ENCODE measurements around the gene CFAP77. TPM values are rescaled to one million over a fixed set of nuclear protein-coding genes. Genes with fewer than 3 reads are reported as not detected.

Gene CFAP77
- total RNA-seq, 1 experiment from 2014 or later: not detected

DNA sequence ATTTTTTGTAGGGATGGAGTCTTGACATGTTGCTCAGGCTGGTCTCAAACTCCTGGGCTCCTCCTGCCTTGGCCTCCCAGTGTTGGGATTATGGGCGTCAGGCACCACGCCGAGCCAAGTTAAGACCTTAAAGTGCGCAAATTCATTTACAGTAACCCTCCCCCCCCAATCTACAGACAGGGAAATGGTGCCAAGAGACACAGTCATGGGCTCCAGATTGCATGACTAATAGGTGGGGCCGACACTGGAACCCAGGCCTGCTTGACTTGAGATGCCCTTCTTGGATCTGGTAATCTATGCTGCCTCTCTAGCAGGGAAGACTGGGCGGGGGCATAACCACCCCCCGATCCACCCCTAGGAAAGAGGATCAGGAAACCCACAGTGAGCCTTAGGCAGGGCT, 22.9 kb upstream of the CFAP77 start:
- TF ChIP-seq, protein P1, sequence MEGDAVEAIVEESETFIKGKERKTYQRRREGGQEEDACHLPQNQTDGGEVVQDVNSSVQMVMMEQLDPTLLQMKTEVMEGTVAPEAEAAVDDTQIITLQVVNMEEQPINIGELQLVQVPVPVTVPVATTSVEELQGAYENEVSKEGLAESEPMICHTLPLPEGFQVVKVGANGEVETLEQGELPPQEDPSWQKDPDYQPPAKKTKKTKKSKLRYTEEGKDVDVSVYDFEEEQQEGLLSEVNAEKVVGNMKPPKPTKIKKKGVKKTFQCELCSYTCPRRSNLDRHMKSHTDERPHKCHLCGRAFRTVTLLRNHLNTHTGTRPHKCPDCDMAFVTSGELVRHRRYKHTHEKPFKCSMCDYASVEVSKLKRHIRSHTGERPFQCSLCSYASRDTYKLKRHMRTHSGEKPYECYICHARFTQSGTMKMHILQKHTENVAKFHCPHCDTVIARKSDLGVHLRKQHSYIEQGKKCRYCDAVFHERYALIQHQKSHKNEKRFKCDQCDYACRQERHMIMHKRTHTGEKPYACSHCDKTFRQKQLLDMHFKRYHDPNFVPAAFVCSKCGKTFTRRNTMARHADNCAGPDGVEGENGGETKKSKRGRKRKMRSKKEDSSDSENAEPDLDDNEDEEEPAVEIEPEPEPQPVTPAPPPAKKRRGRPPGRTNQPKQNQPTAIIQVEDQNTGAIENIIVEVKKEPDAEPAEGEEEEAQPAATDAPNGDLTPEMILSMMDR (conservative IDR thresholded peaks at IDR 0.05; ENCODE audit: low read depth, low read length): no peak
- no peak for TF ChIP-seq EZH2 (IDR thresholded peaks at IDR 0.05; ENCODE audit: borderline replicate concordance, low read depth, low read length, poor library complexity, severe bottlenecking)
- H3K27ac ChIP-seq (ENCODE audit: low read depth, low read length, poor library complexity, severe bottlenecking): no peak overlapping the region
- no peak for DNase-seq (ENCODE audit: low spot score)
- H3K4me1 ChIP-seq (ENCODE audit: insufficient read depth, low read length, poor library complexity, severe bottlenecking): no peaks in the 10 kb centered on the region
- no peaks in the 10 kb centered on the region for H3K27me3 ChIP-seq (replicated peaks; ENCODE audit: insufficient read depth, low read depth, low read length, poor library complexity)
- no TSS peak for BruUV-seq (replicated peaks)
- intact Hi-C loops (cut with micrococcal nuclease; ENCODE audit: unreplicated experiment): loop anchor here (5.0 kb wide), 1 partner anchor 45 kb away; no protein-coding TSS in a partner anchor
- no peaks in the 10 kb centered on the region for H3K9me3 ChIP-seq (ENCODE audit: low read depth, low read length, poor library complexity, severe bottlenecking)
- no peak overlapping the region for H3K4me3 ChIP-seq (ENCODE audit: low read depth, low read length, poor library complexity, severe bottlenecking)
- CTCF ChIA-PET: no interaction called here
- H3K36me3 ChIP-seq (ENCODE audit: insufficient read depth, low read length, poor library complexity, severe bottlenecking): peaks cover 78% of the 10 kb centered on the region
- POLR2A ChIA-PET (ENCODE audit: low non-redundant PET): no interaction called here

DNA sequence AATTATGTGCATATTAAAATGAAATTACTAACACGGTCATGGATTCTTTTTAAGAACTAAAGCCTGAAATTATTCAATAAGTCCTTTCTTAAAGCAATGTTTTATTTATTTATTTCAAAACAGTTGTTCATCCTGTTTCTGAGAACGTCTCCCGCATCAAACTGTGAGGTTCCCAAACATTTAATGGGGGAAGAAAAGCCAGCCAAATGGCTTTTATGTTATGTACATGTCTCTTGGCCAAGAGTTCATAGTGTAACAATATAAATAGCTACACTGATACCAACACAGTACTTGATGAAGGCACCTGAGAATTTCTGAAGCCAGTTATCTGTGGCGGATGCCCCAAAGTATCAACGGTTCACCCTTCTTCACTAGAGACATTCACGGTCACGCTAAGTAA, 19.0 kb upstream of the CFAP77 start:
- Histone ChIP-seq H3K4me1 (ENCODE audit: insufficient read depth, low read length, poor library complexity, severe bottlenecking) (no peaks in the 10 kb centered on the region), H3K27ac (ENCODE audit: low read depth, low read length, poor library complexity, severe bottlenecking) (no peak overlapping the region), H3K36me3 (ENCODE audit: insufficient read depth, low read length, poor library complexity, severe bottlenecking) (peaks cover 88% of the 10 kb centered on the region), H3K4me3 (ENCODE audit: low read depth, low read length, poor library complexity, severe bottlenecking) (no peak overlapping the region), H3K9me3 (ENCODE audit: low read depth, low read length, poor library complexity, severe bottlenecking) (no peaks in the 10 kb centered on the region), H3K27me3 (replicated peaks; ENCODE audit: insufficient read depth, low read depth, low read length, poor library complexity) (no peaks in the 10 kb centered on the region)
- TF ChIP-seq, protein P1 (conservative IDR thresholded peaks at IDR 0.05; ENCODE audit: low read depth, low read length): no peak
- TF ChIP-seq EZH2 (IDR thresholded peaks at IDR 0.05; ENCODE audit: borderline replicate concordance, low read depth, low read length, poor library complexity, severe bottlenecking): no peak
- CTCF ChIA-PET: no interaction called here
- BruUV-seq (replicated peaks): no TSS peak
- intact Hi-C loops (cut with micrococcal nuclease; ENCODE audit: unreplicated experiment): no loop called here
- DNase-seq (ENCODE audit: low spot score): no peak
- POLR2A ChIA-PET (ENCODE audit: low non-redundant PET): no interaction called here

- CTCF ChIA-PET: no interaction called here
- Histone ChIP-seq H3K9me3 (ENCODE audit: low read depth, low read length, poor library complexity, severe bottlenecking) (no peaks in the 10 kb centered on the region), H3K4me3 (ENCODE audit: low read depth, low read length, poor library complexity, severe bottlenecking) (no peak overlapping the region), H3K36me3 (ENCODE audit: insufficient read depth, low read length, poor library complexity, severe bottlenecking) (peaks cover 88% of the 10 kb centered on the region), H3K4me1 (ENCODE audit: insufficient read depth, low read length, poor library complexity, severe bottlenecking) (no peaks in the 10 kb centered on the region), H3K27me3 (replicated peaks; ENCODE audit: insufficient read depth, low read depth, low read length, poor library complexity) (no peaks in the 10 kb centered on the region), H3K27ac (ENCODE audit: low read depth, low read length, poor library complexity, severe bottlenecking) (no peak overlapping the region)
- intact Hi-C loops (cut with micrococcal nuclease; ENCODE audit: unreplicated experiment): no loop called here
- no TSS peak for BruUV-seq (replicated peaks)
- POLR2A ChIA-PET (ENCODE audit: low non-redundant PET): no interaction called here
- TF ChIP-seq, protein P1 (conservative IDR thresholded peaks at IDR 0.05; ENCODE audit: low read depth, low read length): no peak
- no peak for TF ChIP-seq EZH2 (IDR thresholded peaks at IDR 0.05; ENCODE audit: borderline replicate concordance, low read depth, low read length, poor library complexity, severe bottlenecking)
- no peak for DNase-seq (ENCODE audit: low spot score)
Observed at GRCh38 chr9:132391449-132391848, 18.6 kb upstream of the CFAP77 start.

Measured in A673 (cell line).